GM19035 (cell line): ENCODE measurements around the gene PET100.
"Not testable (repeated sequence)": the region's sequence is repeated elsewhere in the genome, so short reads cannot be mapped to it uniquely, and the experiment has no call there.

Experiments used
- ATAC-seq: cut with Tn5 transposase; IDR thresholded peaks from one replicate; pipeline ENCODE4 v1.9.1; 2021; ENCODE audit not compliant: unreplicated experiment

The PET100 gene

GRCh38 chr19:7632340-7633203, 3.0 kb downstream of the PET100 start:
- no peak for ATAC-seq

GRCh38 chr19:7633698-7634097, 4.1 kb downstream of the PET100 start, which contains the start of gene PCP2:
TSS of gene PCP2 (minus strand) at chr19:7633719. CDS start at chr19:7633457, 262 bp downstream.
- ATAC-seq, result no peak

GRCh38 chr19:7635670-7636069, 6.1 kb downstream of the PET100 start:
- no peak for ATAC-seq

GRCh38 chr19:7636317-7636690, 6.7 kb downstream of the PET100 start:
- ATAC-seq, result no peak

- peak; percentile 72 for ATAC-seq
These were observed 7.2 kb downstream of the PET100 start, which contains the start of gene STXBP2 for GRCh38 chr19:7636691-7637373. TSS of gene STXBP2 (plus strand) at chr19:7637110. CDS start at chr19:7637150, 40 bp downstream.

GRCh38 chr19:7637374-7638256, 8.0 kb downstream of the PET100 start:
- peak; percentile 17 for ATAC-seq

- no peak for ATAC-seq
These were observed 9.3 kb downstream of the PET100 start for GRCh38 chr19:7638802-7639465.

GRCh38 chr19:7639863-7640348, 10.3 kb downstream of the PET100 start:
- no peak for ATAC-seq

GRCh38 chr19:7640803-7641202, 11.2 kb downstream of the PET100 start:
- ATAC-seq, result no peak

- ATAC-seq, result no peak
These were observed 12.0 kb downstream of the PET100 start for GRCh38 chr19:7641290-7642276.

- no peak for ATAC-seq
These were observed 12.9 kb downstream of the PET100 start for GRCh38 chr19:7642295-7643030.

- no peak for ATAC-seq
These were observed 13.4 kb downstream of the PET100 start for GRCh38 chr19:7643031-7643415.

- not testable (repeated sequence) for ATAC-seq
These were observed 14.3 kb downstream of the PET100 start for GRCh38 chr19:7643629-7644549.

GRCh38 chr19:7644550-7644877, 14.9 kb downstream of the PET100 start:
- ATAC-seq, result no peak

GRCh38 chr19:7645163-7645562, 15.6 kb downstream of the PET100 start:
- no peak for ATAC-seq

GRCh38 chr19:7645656-7646425, 16.2 kb downstream of the PET100 start:
- no peak for ATAC-seq

GRCh38 chr19:7646426-7646700, 16.8 kb downstream of the PET100 start:
- ATAC-seq, result no peak
